Endothelial cell of umbilical vein (primary cell): ENCODE measurements around the gene GNAQ. TPM values are rescaled to one million over a fixed set of nuclear protein-coding genes. Genes with fewer than 3 reads are reported as not detected.

Experiments used
- BruUV-seq: library from RNA; stranded (reverse); fragments of 400-500 nt; replicated peaks from 2 replicates; lab custom pipeline; 2021; lab: Mats Ljungman, UMichigan
- CTCF ChIA-PET: fragments of 300-600, 350-600 bp; sonication (Branson Sonifier 250); formaldehyde crosslinking; loops from one replicate; lab custom pipeline; 2021; ENCODE audit warnings: antibody characterized with exemption, inconsistent platforms; lab: Charles Lee
- POLR2A ChIA-PET: fragments of 300-600, 350-600 bp; sonication (Branson Sonifier 250); formaldehyde crosslinking; loops from one replicate; lab custom pipeline; 2021; ENCODE audit warnings: antibody characterized with exemption, inconsistent platforms; lab: Charles Lee
- DNase-seq: peaks from one replicate; pipeline ENCODE4 v3.0.0-alpha.2; 2011; ENCODE audit warnings: low read depth, low spot score
- FAIRE-seq: peaks from 2 replicates; lab custom pipeline; 2011; peaks lifted over from hg19 to GRCh38; lab: Jason Lieb, UNC
- H2AFZ ChIP-seq: 2 replicates; pipeline ENCODE4 v1.6.0; 2012; ENCODE audit warnings: low read depth, low read length, control low read depth, inconsistent platforms
- H3K27ac ChIP-seq: 2 replicates; pipeline ENCODE4 v1.5.1; 2011; ENCODE audit warnings: low read depth, mild to moderate bottlenecking, control low read depth, low read length, moderate library complexity; ENCODE audit not compliant: insufficient read depth
- H3K27me3 ChIP-seq, 2 experiments: 2 replicates each; pipeline versions ENCODE4 v1.6.0 to v1.6.1; 2011; ENCODE audit warnings: low read length in 2 of 2, mixed read lengths in 1 of 2; ENCODE audit not compliant: control insufficient read depth in 2 of 2, insufficient read depth in 2 of 2
- H3K36me3 ChIP-seq, 2 experiments: 2 replicates in 1 of 2; 3 replicates in 1 of 2; pipeline ENCODE4 v1.5.1; 2011; ENCODE audit warnings: low read length in 2 of 2, mild to moderate bottlenecking in 1 of 2, moderate library complexity in 1 of 2; ENCODE audit not compliant: control insufficient read depth in 2 of 2, insufficient read depth in 2 of 2; ENCODE audit errors: extremely low read depth in 1 of 2
- H3K4me1 ChIP-seq: 3 replicates; pipeline ENCODE4 v1.5.1; 2011; ENCODE audit warnings: mild to moderate bottlenecking, low read length; ENCODE audit not compliant: control insufficient read depth, insufficient read depth; ENCODE audit errors: extremely low read depth
- H3K4me2 ChIP-seq: 2 replicates; pipeline ENCODE4 v1.6.1; 2011; ENCODE audit warnings: low read length, control low read depth, mixed read lengths; ENCODE audit not compliant: insufficient read depth
- H3K4me3 ChIP-seq, 3 experiments: fragments of 200-600 bp in 1 of 3; sonication (generic), shearing (Covaris generic) in 1 of 3; replicated peaks in 1 of 3; 2 replicates each; pipeline ENCODE4 v1.5.1; 2011 to 2016; ENCODE audit warnings: control low read depth in 3 of 3, low read length in 3 of 3, mild to moderate bottlenecking in 2 of 3, inconsistent platforms in 1 of 3, low read depth in 1 of 3, moderate library complexity in 1 of 3; ENCODE audit not compliant: insufficient read depth in 1 of 3
- H3K79me2 ChIP-seq: 2 replicates; pipeline ENCODE4 v1.6.0; 2012; ENCODE audit warnings: low read length, inconsistent platforms; ENCODE audit not compliant: control insufficient read depth, insufficient read depth
- H3K9ac ChIP-seq: replicated peaks from 2 replicates; pipeline ENCODE3; 2011; ENCODE audit warnings: low read length, control low read depth; ENCODE audit not compliant: insufficient read depth; ENCODE audit errors: extremely low read depth
- H3K9me1 ChIP-seq: replicated peaks from 3 replicates; pipeline ENCODE4 v1.6.0; 2011; ENCODE audit warnings: mild to moderate bottlenecking, low read length; ENCODE audit not compliant: control insufficient read depth, insufficient read depth; ENCODE audit errors: extremely low read depth
- H3K9me3 ChIP-seq: replicated peaks from 2 replicates; pipeline ENCODE4 v1.5.1; 2012; ENCODE audit warnings: low read length, inconsistent platforms; ENCODE audit not compliant: control insufficient read depth, insufficient read depth
- H4K20me1 ChIP-seq: replicated peaks from 2 replicates; pipeline ENCODE3; 2011; ENCODE audit warnings: mild to moderate bottlenecking, low read length; ENCODE audit not compliant: control insufficient read depth, insufficient read depth; ENCODE audit errors: extremely low read depth
- CTCF ChIP-seq, 2 donors: IDR thresholded peaks; 1 replicate in 1 of 2; 2 replicates in 1 of 2; pipeline ENCODE4 v1.5.1; 2011; ENCODE audit warnings: low read length in 2 of 2, mild to moderate bottlenecking in 2 of 2, moderate library complexity in 2 of 2, control low read depth in 1 of 2, inconsistent platforms in 1 of 2, low read depth in 1 of 2; ENCODE audit not compliant: insufficient read depth in 1 of 2; ENCODE audit errors: extremely low read depth in 1 of 2
- EZH2 ChIP-seq: IDR thresholded peaks from 2 replicates; pipeline ENCODE4 v1.6.1; 2012; ENCODE audit warnings: borderline replicate concordance, low read depth, mild to moderate bottlenecking, moderate library complexity, low read length, inconsistent platforms; ENCODE audit not compliant: severe bottlenecking
- FOS ChIP-seq: IDR thresholded peaks from 2 replicates; pipeline ENCODE4 v1.6.1; 2011; ENCODE audit warnings: mild to moderate bottlenecking, low read length, moderate library complexity, borderline replicate concordance; ENCODE audit not compliant: insufficient read depth
- GATA2 ChIP-seq: IDR thresholded peaks from 2 replicates; pipeline ENCODE4 v1.7.0; 2011; ENCODE audit warnings: low read depth, mild to moderate bottlenecking, moderate library complexity, mixed read lengths, low read length; ENCODE audit not compliant: insufficient read length, insufficient read depth
- JUN ChIP-seq: IDR thresholded peaks from 2 replicates; pipeline ENCODE4 v1.6.1; 2011; ENCODE audit warnings: borderline replicate concordance, low read depth; ENCODE audit not compliant: insufficient read length, insufficient read depth
- MAX ChIP-seq: IDR thresholded peaks from 2 replicates; pipeline ENCODE4 v1.6.1; 2011; ENCODE audit not compliant: insufficient read depth, insufficient read length
- MYC ChIP-seq: IDR thresholded peaks from one replicate; pipeline ENCODE4 v1.6.1; 2011; ENCODE audit warnings: mild to moderate bottlenecking, low read depth, low read length
- POLR2A ChIP-seq: IDR thresholded peaks from 2 replicates; pipeline ENCODE4 v1.6.1; 2012; ENCODE audit warnings: low read depth, mild to moderate bottlenecking, control low read depth, low read length
- POLR2AphosphoS5 ChIP-seq: IDR thresholded peaks from 2 replicates; pipeline ENCODE4 v1.6.1; 2012; ENCODE audit warnings: low read depth, mild to moderate bottlenecking, control low read depth, low read length, moderate library complexity; ENCODE audit not compliant: insufficient read depth
- dilution Hi-C: fragments of 300-500 bp; cut with MboI; formaldehyde crosslinking; loops from one replicate; pipeline ENCODE4 v1.15.0; 2019; ENCODE audit warnings: low sequenced_read_pairs; ENCODE audit not compliant: extremely low pct_ligation_motif_present
- intact Hi-C: fragments of 100-400 bp; cut with micrococcal nuclease; formaldehyde crosslinking; loops from one replicate; pipeline ENCODE4 v1.10.0; 2022
- polyA plus RNA-seq, 4 experiments: library from polyadenylated mRNA; depleted of rRNA in 3 of 4; stranded (reverse) in 3 of 4; unstranded in 1 of 4; fragments of >200 nt; gene quantifications; 2 replicates each; pipeline versions ENCODE4 v1.2.1 to v1.2.3, GENCODE V29; 2011 to 2012; ENCODE audit warnings: missing spikeins in 1 of 4
- total RNA-seq: library from RNA; stranded (reverse); gene quantifications from 2 replicates; pipeline ENCODE4 v1.2.3, GENCODE V29; 2021

Gene GNAQ
- total and polyA plus RNA-seq, 2 donors (not counting 3 experiments of a cell fraction or from before 2014, with no cell fraction given), result 26.1 to 67.3 TPM

GRCh38 chr9:77766587-77766986 lies 265.0 kb downstream of the GNAQ start:
- no peaks in the 10 kb centered on the region for H3K9me3 ChIP-seq
- H3K27me3 ChIP-seq, result no peaks in the 10 kb centered on the region
- no peak overlapping the region for H3K4me3 ChIP-seq
- ChIA-PET POLR2A (no interaction called here), CTCF (interaction anchor here (0.7 to 2.7 kb wide), 6 partner anchors 14 to 365 kb away, joined by 3 to 17 read pairs (median 4); no protein-coding TSS in a partner anchor)
- TF ChIP-seq CTCF (IDR thresholded peaks at IDR 0.05; ENCODE audit: extremely low read depth in 1 of 2, insufficient read depth in 1 of 2, low read depth in 1 of 2, low read length in 2 of 2) (no peak), MAX (no peak), JUN (no peak), MYC (no peak), GATA2 (no peak), EZH2 (no peak), FOS (no peak), POLR2AphosphoS5 (no peak), POLR2A (no peak)
- no peak overlapping the region for H2AFZ ChIP-seq
- no TSS peak for BruUV-seq
- intact Hi-C loops (loop anchor here (5.0 kb wide), 1 partner anchor 271 kb away; no protein-coding TSS in a partner anchor), dilution Hi-C loops (no loop called here)
- no peaks in the 10 kb centered on the region for H4K20me1 ChIP-seq
- no peak overlapping the region for H3K9ac ChIP-seq
- FAIRE-seq (no peak), DNase-seq (no peak)
- peaks cover 17% of the 10 kb centered on the region for H3K4me1 ChIP-seq
- H3K79me2 ChIP-seq, result no peaks in the 10 kb centered on the region
- no peaks in the 10 kb centered on the region for H3K9me1 ChIP-seq
- no peak overlapping the region for H3K27ac ChIP-seq
- H3K4me2 ChIP-seq, result no peak overlapping the region
- H3K36me3 ChIP-seq, result no peaks in the 10 kb centered on the region
